GM23248 (cell line): ENCODE data around the gene CIDEC. TPM values are rescaled to one million over a fixed set of nuclear protein-coding genes. Genes with fewer than 3 reads are reported as not detected.
A peak's percentile ranks its signal among the peaks of the same experiment; 100 is the strongest.

Source experiments
- DNase-seq: peaks from one replicate; pipeline ENCODE4 v3.0.0-alpha.2; 2015
- H2AFZ ChIP-seq: fragments of 200-600 bp; sonication (generic); 2 replicates; pipeline ENCODE4 v1.6.1; 2016; ENCODE audit warnings: antibody characterized with exemption
- H3F3A ChIP-seq: fragments of 200-600 bp; sonication (generic); 2 replicates; pipeline ENCODE4 v1.6.1; 2016; ENCODE audit warnings: mild to moderate bottlenecking, antibody characterized with exemption, mixed run types; ENCODE audit not compliant: insufficient read depth
- H3K27ac ChIP-seq: fragments of 200-600 bp; sonication (generic); 2 replicates; pipeline ENCODE4 v1.5.1; 2016; ENCODE audit warnings: mild to moderate bottlenecking
- H3K27me3 ChIP-seq: fragments of 200-600 bp; sonication (generic); replicated peaks from 2 replicates; pipeline ENCODE4 v1.6.1; 2016; ENCODE audit warnings: mild to moderate bottlenecking; ENCODE audit not compliant: insufficient read depth
- H3K36me3 ChIP-seq: fragments of 200-600 bp; sonication (generic); 2 replicates; pipeline ENCODE4 v1.6.1; 2016; ENCODE audit warnings: low read depth, mild to moderate bottlenecking
- H3K4me1 ChIP-seq: fragments of 200-600 bp; sonication (generic); 2 replicates; pipeline ENCODE4 v1.6.1; 2016; ENCODE audit warnings: mild to moderate bottlenecking; ENCODE audit not compliant: insufficient read depth
- H3K4me2 ChIP-seq: fragments of 200-600 bp; sonication (generic); one replicate; pipeline ENCODE4 v1.6.1; 2016; ENCODE audit warnings: mild to moderate bottlenecking; ENCODE audit not compliant: unreplicated experiment
- H3K4me3 ChIP-seq: fragments of 200-600 bp; sonication (generic); 2 replicates; pipeline ENCODE4 v1.5.1; 2016; ENCODE audit warnings: mild to moderate bottlenecking
- H3K79me2 ChIP-seq: fragments of 200-600 bp; sonication (generic); 2 replicates; pipeline ENCODE4 v1.6.1; 2016; ENCODE audit warnings: mild to moderate bottlenecking; ENCODE audit not compliant: insufficient read depth
- H3K9ac ChIP-seq: fragments of 200-600 bp; sonication (generic); 2 replicates; pipeline ENCODE4 v1.6.1; 2016; ENCODE audit warnings: mild to moderate bottlenecking
- H3K9me2 ChIP-seq: fragments of 200-600 bp; sonication (generic); 2 replicates; pipeline ENCODE4 v1.6.1; 2016; ENCODE audit warnings: mixed run types, mild to moderate bottlenecking, moderate library complexity; ENCODE audit not compliant: insufficient read depth
- H3K9me3 ChIP-seq: fragments of 200-600 bp; sonication (generic); one replicate; pipeline ENCODE4 v1.6.1; 2017; ENCODE audit warnings: low read depth
- H4K20me1 ChIP-seq: fragments of 200-600 bp; sonication (generic); 2 replicates; pipeline ENCODE4 v1.6.0; 2016; ENCODE audit not compliant: insufficient read depth
- EZH2 ChIP-seq: fragments of 200-600 bp; sonication (generic); IDR thresholded peaks from 2 replicates; pipeline ENCODE4 v1.6.1; 2018; ENCODE audit warnings: antibody characterized with exemption, mild to moderate bottlenecking; ENCODE audit not compliant: insufficient read depth, poor library complexity, severe bottlenecking
- EZH2phosphoT487 ChIP-seq: fragments of 200-600 bp; sonication (generic); IDR thresholded peaks from 2 replicates; pipeline ENCODE4 v1.6.1; 2018; ENCODE audit warnings: antibody characterized with exemption, moderate library complexity, mild to moderate bottlenecking, low read depth; ENCODE audit not compliant: insufficient read depth
- WGBS, 2 experiments: methylation state at CpG; one replicate each; pipeline ENCODE4 v1.1.6; 2015 to 2017; ENCODE audit warnings: low lambda C conversion rate in 2 of 2, low coverage in 1 of 2; ENCODE audit errors: missing lambda C conversion rate in 2 of 2; 5-methylcytosine and 5-hydroxymethylcytosine counted together
- in situ Hi-C: fragments of 300-500 bp; cut with MboI; formaldehyde crosslinking; loops from 2 replicates; pipeline ENCODE4 v1.15.0; 2020
- polyA plus RNA-seq: library from polyadenylated mRNA; unstranded; fragments of >200 nt; fragmentation: Nextera tagmentation; extraction: Ambion mirVana; gene quantifications from 2 replicates; pipeline ENCODE4 v1.2.1, GENCODE V29; 2016
- total RNA-seq: library from RNA; depleted of rRNA; stranded (reverse); fragments of >200 nt; shearing (Covaris generic); gene quantifications from 2 replicates; pipeline ENCODE4 v1.2.3, GENCODE V29; 2014

The CIDEC gene
- total and polyA plus RNA-seq, 2 experiments from 2014 or later: not detected

DNA sequence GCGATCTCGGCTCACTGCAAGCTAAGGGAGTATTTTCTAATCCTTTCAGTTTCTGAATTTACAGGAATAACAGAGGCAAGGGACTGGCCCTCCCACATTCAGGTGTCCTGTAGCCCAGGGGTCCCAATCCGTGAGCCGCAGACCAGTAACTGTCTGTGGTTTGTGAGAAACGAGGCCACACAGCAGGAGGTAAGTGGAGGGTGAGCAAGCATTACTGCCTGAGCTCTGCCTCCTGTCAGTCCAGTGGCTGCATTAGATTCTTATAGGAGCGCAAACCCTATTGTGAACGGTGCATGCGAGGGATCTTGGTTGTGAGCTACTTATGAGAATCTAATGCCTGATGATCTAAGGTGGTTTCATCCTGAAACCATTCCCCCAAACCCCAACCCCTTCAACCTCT lies 31.8 kb upstream of the CIDEC start:
- no peak overlapping the region for H2AFZ ChIP-seq
- H3K9ac ChIP-seq: no peak overlapping the region
- no peak overlapping the region for H3K27ac ChIP-seq
- peaks cover 6% of the 10 kb centered on the region; the same call in 1 of the 2 replicates for H3F3A ChIP-seq
- in situ Hi-C loops: no loop called here
- TF ChIP-seq EZH2phosphoT487: no peak
- H3K9me3 ChIP-seq: no peaks in the 10 kb centered on the region
- no peaks in the 10 kb centered on the region for H3K27me3 ChIP-seq
- H4K20me1 ChIP-seq: no peaks in the 10 kb centered on the region
- peaks cover 13% of the 10 kb centered on the region for H3K4me1 ChIP-seq
- no peak for DNase-seq
- no peak overlapping the region for H3K4me3 ChIP-seq
- H3K79me2 ChIP-seq: no peaks in the 10 kb centered on the region
- no peak overlapping the region for H3K4me2 ChIP-seq
- 93 to 95% methylated on average over 8 of the region's 8 CpGs for WGBS, 2 experiments
- no peaks in the 10 kb centered on the region for H3K36me3 ChIP-seq
- no peaks in the 10 kb centered on the region for H3K9me2 ChIP-seq

DNA sequence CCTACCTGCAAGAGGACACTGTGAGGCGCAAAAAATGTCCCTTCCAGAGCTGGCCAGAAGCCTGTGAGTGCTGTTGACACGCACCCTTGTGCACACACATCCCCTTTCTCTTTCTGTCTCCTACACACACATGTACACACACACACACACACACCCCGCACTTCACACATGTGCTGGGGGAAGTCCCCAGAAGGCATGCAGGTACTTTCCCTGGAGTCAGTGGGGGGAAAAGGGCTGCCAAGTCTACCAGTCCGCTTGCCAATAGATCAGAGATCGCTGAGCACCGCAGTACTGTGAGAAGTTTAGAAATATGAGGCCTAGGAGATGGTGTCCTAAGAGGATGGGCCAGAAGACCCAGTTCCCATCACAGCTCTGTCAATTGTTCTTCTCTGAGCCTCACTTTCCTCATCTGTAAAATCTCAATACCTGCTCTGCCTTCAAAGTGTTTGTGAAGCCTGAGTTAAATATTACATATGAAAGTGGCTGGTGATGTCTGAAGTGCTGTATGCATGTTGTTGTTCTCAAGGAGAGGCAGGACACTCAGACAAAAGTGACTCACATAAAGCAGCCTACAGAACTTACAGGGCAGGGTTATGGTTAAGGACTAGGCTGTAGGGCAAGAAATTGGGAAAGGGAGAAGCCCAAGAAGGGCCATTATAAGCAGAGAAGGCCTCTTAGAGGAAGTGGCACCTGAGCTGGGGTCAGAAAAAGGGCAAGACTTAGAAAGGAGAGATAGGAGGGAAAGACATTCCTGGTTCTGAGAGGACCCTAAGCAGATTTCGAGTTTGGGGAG lies 29.4 kb upstream of the CIDEC start:
- TF ChIP-seq EZH2phosphoT487: no peak
- no peak overlapping the region for H3K27ac ChIP-seq
- no peaks in the 10 kb centered on the region for H3K79me2 ChIP-seq
- WGBS, 2 experiments: 80 to 82% methylated on average over 7 of the region's 7 CpGs
- no peak overlapping the region for H3K9ac ChIP-seq
- no peak overlapping the region for H3K4me3 ChIP-seq
- H3K36me3 ChIP-seq: no peaks in the 10 kb centered on the region
- no peaks in the 10 kb centered on the region for H4K20me1 ChIP-seq
- no peaks in the 10 kb centered on the region for H3K9me2 ChIP-seq
- no peak overlapping the region for H2AFZ ChIP-seq
- H3K27me3 ChIP-seq: no peaks in the 10 kb centered on the region
- no peak overlapping the region for H3K4me2 ChIP-seq
- no peaks in the 10 kb centered on the region for H3K9me3 ChIP-seq
- H3F3A ChIP-seq: peaks cover 6% of the 10 kb centered on the region; the same call in 1 of the 2 replicates
- peaks cover 7% of the 10 kb centered on the region; the same call in 1 of the 2 replicates for H3K4me1 ChIP-seq
- peak; percentile 36 for DNase-seq
- in situ Hi-C loops: no loop called here

DNA sequence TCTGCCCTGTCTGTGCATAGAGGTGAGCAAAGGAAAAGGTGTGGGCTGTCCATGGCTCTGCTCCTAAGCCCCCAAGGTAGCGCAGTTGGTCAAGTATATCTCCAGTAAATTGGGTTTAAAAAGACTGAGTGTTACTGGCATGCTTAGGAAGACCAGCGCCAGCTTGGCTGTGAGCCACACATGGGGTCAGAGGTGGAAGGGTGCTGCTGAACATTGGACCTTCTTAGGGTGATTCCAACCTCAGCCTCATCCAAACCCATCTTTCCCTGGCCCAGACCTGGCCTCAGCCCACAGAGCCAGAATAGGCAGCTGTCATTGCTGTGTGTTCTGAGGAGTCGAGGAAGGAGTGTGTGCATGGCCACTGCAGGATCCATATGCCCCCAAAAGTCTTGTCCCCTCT lies 28.2 kb upstream of the CIDEC start:
- no peaks in the 10 kb centered on the region for H3K9me3 ChIP-seq

DNA sequence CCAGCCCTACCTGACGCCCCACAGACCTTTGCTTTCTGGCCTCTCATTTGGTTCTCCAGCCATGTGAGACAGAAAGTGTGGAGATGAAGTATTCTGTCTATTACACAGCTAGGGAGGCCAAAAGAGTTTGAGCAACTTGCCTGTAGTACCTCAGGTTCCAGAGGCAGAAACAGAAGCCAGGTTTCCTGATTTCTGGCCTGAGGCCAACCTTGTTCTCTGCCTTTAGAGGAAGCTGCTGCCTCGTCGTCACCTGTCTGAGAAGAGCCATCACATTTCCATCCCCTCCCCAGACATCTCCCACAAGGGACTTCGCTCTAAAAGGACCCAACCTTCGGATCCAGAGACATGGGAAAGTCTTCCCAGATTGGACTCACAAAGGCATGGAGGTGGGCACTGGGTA lies 26.4 kb upstream of the CIDEC start:
- no peaks in the 10 kb centered on the region for H3K9me2 ChIP-seq
- H4K20me1 ChIP-seq: no peaks in the 10 kb centered on the region
- H3F3A ChIP-seq: no peaks in the 10 kb centered on the region
- H3K27ac ChIP-seq: no peak overlapping the region
- H3K9me3 ChIP-seq: no peaks in the 10 kb centered on the region
- no peaks in the 10 kb centered on the region for H3K27me3 ChIP-seq
- WGBS, 2 experiments: 93 to 96% methylated on average over 5 of the region's 5 CpGs
- in situ Hi-C loops: no loop called here
- DNase-seq: no peak
- H3K4me2 ChIP-seq: no peak overlapping the region
- H3K4me1 ChIP-seq: peaks cover 12% of the 10 kb centered on the region
- no peaks in the 10 kb centered on the region for H3K79me2 ChIP-seq
- no peaks in the 10 kb centered on the region for H3K36me3 ChIP-seq
- H3K4me3 ChIP-seq: no peak overlapping the region
- H3K9ac ChIP-seq: no peak overlapping the region
- TF ChIP-seq EZH2: no peak
- no peak for TF ChIP-seq EZH2phosphoT487
- H2AFZ ChIP-seq: no peak overlapping the region

More for the DNA sequence above, 28.2 kb upstream of the CIDEC start:
- in situ Hi-C loops: no loop called here
- H3K27me3 ChIP-seq: no peaks in the 10 kb centered on the region
- H3K4me1 ChIP-seq: peaks cover 15% of the 10 kb centered on the region
- H2AFZ ChIP-seq: no peak overlapping the region
- H3K9ac ChIP-seq: no peak overlapping the region
- no peaks in the 10 kb centered on the region for H3K79me2 ChIP-seq
- H3F3A ChIP-seq: peaks cover 6% of the 10 kb centered on the region; the same call in 1 of the 2 replicates
- H3K27ac ChIP-seq: no peak overlapping the region
- DNase-seq: no peak
- no peak overlapping the region for H3K4me3 ChIP-seq
- H3K36me3 ChIP-seq: no peaks in the 10 kb centered on the region
- H4K20me1 ChIP-seq: no peaks in the 10 kb centered on the region
- 89 to 98% methylated on average over 3 of the region's 3 CpGs for WGBS, 2 experiments
- no peak overlapping the region for H3K4me2 ChIP-seq
- TF ChIP-seq EZH2 (no peak), EZH2phosphoT487 (no peak)
- no peaks in the 10 kb centered on the region for H3K9me2 ChIP-seq

DNA sequence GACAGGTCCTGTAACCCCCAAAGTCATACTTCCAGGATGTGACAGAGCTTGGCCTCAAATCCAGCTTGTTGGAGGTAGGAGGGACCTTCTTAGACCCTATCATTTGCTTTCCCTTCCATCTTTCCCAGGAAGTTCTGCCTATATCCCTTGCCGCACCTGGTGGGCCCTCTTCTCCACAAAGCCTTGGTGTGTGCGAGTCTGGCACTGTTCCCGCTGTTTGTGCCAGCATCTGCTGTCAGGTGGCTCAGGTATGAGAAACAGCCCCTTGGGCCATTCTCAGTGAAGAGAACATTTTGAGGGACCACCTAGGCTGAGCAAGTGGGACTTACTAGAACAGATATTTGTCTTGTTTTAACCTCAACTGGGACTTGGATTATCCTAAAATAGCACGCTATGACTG lies 23.9 kb upstream of the CIDEC start:
- H3K9me2 ChIP-seq: no peaks in the 10 kb centered on the region
- peaks cover 12% of the 10 kb centered on the region for H3K4me1 ChIP-seq
- no peak overlapping the region; the same call in 1 of the 2 replicates for H3K9ac ChIP-seq
- no peaks in the 10 kb centered on the region for H4K20me1 ChIP-seq
- 97% methylated on average over 4 of the region's 4 CpGs for WGBS, 2 experiments
- H3K36me3 ChIP-seq: no peaks in the 10 kb centered on the region
- H3K4me2 ChIP-seq: peak overlapping the region; percentile 62
- in situ Hi-C loops: no loop called here
- H2AFZ ChIP-seq: peak overlapping the region; percentile 84
- no peaks in the 10 kb centered on the region for H3K9me3 ChIP-seq
- no peaks in the 10 kb centered on the region for H3K79me2 ChIP-seq
- TF ChIP-seq EZH2phosphoT487: no peak
- no peak for TF ChIP-seq EZH2
- DNase-seq: no peak
- no peaks in the 10 kb centered on the region for H3F3A ChIP-seq
- H3K4me3 ChIP-seq: no peak overlapping the region
- H3K27me3 ChIP-seq: no peaks in the 10 kb centered on the region
- peak overlapping the region; percentile 50; the same call in 1 of the 2 replicates for H3K27ac ChIP-seq
